Loucy (cell line): ENCODE data around the gene TBX21.

ENCODE experiments used
- H2AFZ ChIP-seq: fragments of 200-600 bp; sonication (generic); 2 replicates; pipeline ENCODE4 v1.6.0; 2016; ENCODE audit warnings: antibody characterized with exemption, mild to moderate bottlenecking, low read length, moderate library complexity
- H3F3A ChIP-seq: fragments of 200-600 bp; 2 replicates; pipeline ENCODE4 v1.6.0; 2016; ENCODE audit warnings: antibody characterized with exemption, low read depth, mild to moderate bottlenecking
- H3K27me3 ChIP-seq: fragments of 200-600 bp; sonication (generic); 2 replicates; pipeline ENCODE4 v1.6.1; 2014; ENCODE audit warnings: low read length, mild to moderate bottlenecking; ENCODE audit not compliant: insufficient read depth, poor library complexity, severe bottlenecking
- H3K36me3 ChIP-seq: fragments of 200-600 bp; sonication (generic); 2 replicates; pipeline ENCODE4 v1.6.1; 2016; ENCODE audit warnings: low read length; ENCODE audit not compliant: insufficient read depth
- H3K4me1 ChIP-seq: fragments of 200-600 bp; sonication (generic); 2 replicates; pipeline ENCODE4 v1.5.1; 2014; ENCODE audit warnings: low read length, mild to moderate bottlenecking; ENCODE audit not compliant: insufficient read depth, poor library complexity, severe bottlenecking
- H3K4me2 ChIP-seq: fragments of 200-600 bp; sonication (generic); 2 replicates; pipeline ENCODE4 v1.6.0; 2014; ENCODE audit warnings: antibody characterized with exemption, low read length, low read depth, mild to moderate bottlenecking; ENCODE audit not compliant: poor library complexity, severe bottlenecking
- H3K4me3 ChIP-seq: fragments of 200-600 bp; sonication (generic); 2 replicates; pipeline ENCODE4 v1.5.1; 2014; ENCODE audit warnings: low read length, mild to moderate bottlenecking, mixed read lengths; ENCODE audit not compliant: poor library complexity, severe bottlenecking
- H3K79me2 ChIP-seq: fragments of 200-600 bp; sonication (generic); 2 replicates; pipeline ENCODE4 v1.6.1; 2014; ENCODE audit warnings: low read length; ENCODE audit not compliant: insufficient read depth
- H3K9ac ChIP-seq: fragments of 200-600 bp; sonication (generic); 2 replicates; pipeline ENCODE4 v1.6.0; 2014; ENCODE audit warnings: mild to moderate bottlenecking, low read depth, low read length, moderate library complexity; ENCODE audit not compliant: poor library complexity, severe bottlenecking
- H3K9me2 ChIP-seq: fragments of 200-600 bp; sonication (generic); replicated peaks from 2 replicates; pipeline ENCODE4 v1.6.1; 2016; ENCODE audit warnings: low read depth, low read length, mixed read lengths
- H3K9me3 ChIP-seq: fragments of 200-600 bp; sonication (generic); 2 replicates; pipeline ENCODE4 v1.6.1; 2014; ENCODE audit warnings: mild to moderate bottlenecking, antibody characterized with exemption, low read length, low read depth; ENCODE audit not compliant: insufficient read depth
- H4K20me1 ChIP-seq: fragments of 200-600 bp; sonication (generic); 2 replicates; pipeline ENCODE4 v1.6.0; 2014; ENCODE audit warnings: antibody characterized with exemption, low read length, mild to moderate bottlenecking; ENCODE audit not compliant: insufficient read depth, poor library complexity, severe bottlenecking
- CTCF ChIP-seq: fragments of 200-600 bp; sonication (generic); conservative IDR thresholded peaks from 2 replicates; pipeline ENCODE4 v1.5.1; 2014; ENCODE audit warnings: mild to moderate bottlenecking, antibody characterized with exemption, low read length
- EZH2phosphoT487 ChIP-seq: fragments of 200-600 bp; IDR thresholded peaks from 2 replicates; pipeline ENCODE4 v1.6.1; 2018; ENCODE audit warnings: antibody characterized with exemption, mild to moderate bottlenecking, moderate library complexity, borderline replicate concordance

TBX21 gene

GRCh38 chr17:47731396-47731795, 1.6 kb upstream of the TBX21 start:
- H3K9ac ChIP-seq = no peak overlapping the region
- peak overlapping the region; percentile 11; the same call in 1 of the 2 replicates for H2AFZ ChIP-seq
- no peak overlapping the region for H3K4me3 ChIP-seq
- H3K4me1 ChIP-seq = peaks cover 24% of the 10 kb centered on the region
- no peak overlapping the region for H3K4me2 ChIP-seq
- H3K36me3 ChIP-seq = no peaks in the 10 kb centered on the region
- no peak for TF ChIP-seq CTCF
- no peak for TF ChIP-seq EZH2phosphoT487
- H3K9me2 ChIP-seq = no peaks in the 10 kb centered on the region
- H3F3A ChIP-seq = no peaks in the 10 kb centered on the region
- H4K20me1 ChIP-seq = no peaks in the 10 kb centered on the region
- H3K9me3 ChIP-seq = no peaks in the 10 kb centered on the region
- H3K27me3 ChIP-seq = no peaks in the 10 kb centered on the region
- no peaks in the 10 kb centered on the region for H3K79me2 ChIP-seq

GRCh38 chr17:47732399-47733046, 513 bp upstream of the TBX21 start:
- H3K4me3 ChIP-seq = no peak overlapping the region
- no peaks in the 10 kb centered on the region for H3F3A ChIP-seq
- no peak overlapping the region for H3K9ac ChIP-seq
- H2AFZ ChIP-seq = peak overlapping the region; percentile 37
- H3K79me2 ChIP-seq = no peaks in the 10 kb centered on the region
- TF ChIP-seq CTCF (no peak), EZH2phosphoT487 (no peak)
- H3K9me2 ChIP-seq = no peaks in the 10 kb centered on the region
- H4K20me1 ChIP-seq = no peaks in the 10 kb centered on the region
- peaks cover 15% of the 10 kb centered on the region for H3K4me1 ChIP-seq
- H3K36me3 ChIP-seq = no peaks in the 10 kb centered on the region
- H3K4me2 ChIP-seq = peak overlapping the region; percentile 47
- H3K9me3 ChIP-seq = no peaks in the 10 kb centered on the region
- no peaks in the 10 kb centered on the region for H3K27me3 ChIP-seq

DNA sequence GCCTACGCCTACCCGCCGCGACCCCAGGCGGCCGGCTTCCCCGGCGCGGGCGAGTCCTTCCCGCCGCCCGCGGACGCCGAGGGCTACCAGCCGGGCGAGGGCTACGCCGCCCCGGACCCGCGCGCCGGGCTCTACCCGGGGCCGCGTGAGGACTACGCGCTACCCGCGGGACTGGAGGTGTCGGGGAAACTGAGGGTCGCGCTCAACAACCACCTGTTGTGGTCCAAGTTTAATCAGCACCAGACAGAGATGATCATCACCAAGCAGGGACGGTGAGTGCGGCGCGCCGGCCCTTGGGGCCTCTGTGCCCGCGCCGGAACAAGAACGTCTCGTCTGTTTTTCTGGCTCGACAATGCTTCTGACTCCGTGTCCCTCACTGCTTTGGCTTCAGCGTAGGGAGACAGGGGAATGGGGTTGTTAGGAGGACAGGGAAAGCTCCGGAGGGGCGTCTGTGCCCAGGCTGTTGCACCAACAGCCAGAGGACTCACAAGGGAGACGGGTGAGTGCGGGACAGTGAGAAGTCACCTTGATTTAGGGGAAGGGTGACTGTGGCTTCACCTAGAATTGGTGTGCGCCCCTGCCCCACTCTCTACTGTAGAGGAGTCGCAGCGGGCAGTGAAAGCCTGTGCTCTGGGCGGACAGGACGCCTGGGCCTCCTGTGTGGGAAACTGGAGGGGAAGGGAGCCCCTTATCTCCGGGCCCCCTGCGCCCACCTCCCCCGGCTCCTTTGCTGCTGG, 806 bp downstream of the TBX21 start:
- Histone ChIP-seq H3K9ac (no peak overlapping the region), H4K20me1 (no peaks in the 10 kb centered on the region), H3K9me2 (no peaks in the 10 kb centered on the region), H3K4me1 (peaks cover 15% of the 10 kb centered on the region), H3F3A (no peaks in the 10 kb centered on the region), H3K9me3 (no peaks in the 10 kb centered on the region), H3K4me2 (no peak overlapping the region), H2AFZ (no peak overlapping the region), H3K4me3 (no peak overlapping the region), H3K79me2 (no peaks in the 10 kb centered on the region), H3K27me3 (no peaks in the 10 kb centered on the region), H3K36me3 (no peaks in the 10 kb centered on the region)
- no peak for TF ChIP-seq CTCF
- no peak for TF ChIP-seq EZH2phosphoT487
